GM19455 (cell line): ENCODE data around the gene KPNB1.

Experiments
- ATAC-seq: cut with Tn5 transposase; IDR thresholded peaks from one replicate; pipeline ENCODE4 v1.9.1; 2021; ENCODE audit not compliant: unreplicated experiment

Gene KPNB1

DNA sequence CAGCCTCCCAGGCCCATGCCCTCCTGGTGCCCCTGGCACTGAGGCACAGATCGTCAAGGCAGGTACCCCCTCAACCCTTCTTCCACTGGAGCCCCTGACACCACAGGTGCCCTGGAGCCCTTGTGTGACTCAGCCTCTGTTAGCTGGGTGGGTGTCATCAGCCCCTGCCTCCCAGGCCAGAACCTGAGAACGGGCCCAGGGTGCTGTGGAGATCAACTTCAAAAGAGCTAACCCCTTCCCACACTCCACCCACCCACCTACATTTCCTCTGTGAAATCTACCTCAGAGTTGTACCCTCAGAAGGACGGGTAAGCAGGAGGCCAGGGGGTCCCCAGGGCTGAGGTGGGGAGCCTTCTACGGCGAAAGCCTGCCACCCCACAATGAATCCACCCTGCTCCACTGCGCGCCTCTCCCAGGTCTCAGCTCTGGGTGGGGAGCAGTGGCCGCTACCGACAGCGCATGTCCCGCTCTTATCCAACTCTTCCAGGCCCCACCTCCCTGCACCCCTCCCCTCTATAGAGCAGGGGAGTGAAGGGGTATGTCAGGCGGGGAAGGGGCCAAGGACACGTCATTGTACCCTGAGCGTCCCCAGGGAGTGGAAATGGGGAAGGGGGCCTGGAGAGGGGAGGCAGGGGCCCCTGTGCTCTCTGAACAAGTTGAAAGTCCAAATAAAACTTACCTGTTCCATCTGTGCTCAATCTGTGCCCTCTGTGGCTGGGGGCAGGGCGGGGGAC lies 61.8 kb downstream of the KPNB1 start:
- ATAC-seq: no peak

GRCh38 chr17:47712330-47713023 lies 62.8 kb downstream of the KPNB1 start:
- ATAC-seq: no peak

DNA sequence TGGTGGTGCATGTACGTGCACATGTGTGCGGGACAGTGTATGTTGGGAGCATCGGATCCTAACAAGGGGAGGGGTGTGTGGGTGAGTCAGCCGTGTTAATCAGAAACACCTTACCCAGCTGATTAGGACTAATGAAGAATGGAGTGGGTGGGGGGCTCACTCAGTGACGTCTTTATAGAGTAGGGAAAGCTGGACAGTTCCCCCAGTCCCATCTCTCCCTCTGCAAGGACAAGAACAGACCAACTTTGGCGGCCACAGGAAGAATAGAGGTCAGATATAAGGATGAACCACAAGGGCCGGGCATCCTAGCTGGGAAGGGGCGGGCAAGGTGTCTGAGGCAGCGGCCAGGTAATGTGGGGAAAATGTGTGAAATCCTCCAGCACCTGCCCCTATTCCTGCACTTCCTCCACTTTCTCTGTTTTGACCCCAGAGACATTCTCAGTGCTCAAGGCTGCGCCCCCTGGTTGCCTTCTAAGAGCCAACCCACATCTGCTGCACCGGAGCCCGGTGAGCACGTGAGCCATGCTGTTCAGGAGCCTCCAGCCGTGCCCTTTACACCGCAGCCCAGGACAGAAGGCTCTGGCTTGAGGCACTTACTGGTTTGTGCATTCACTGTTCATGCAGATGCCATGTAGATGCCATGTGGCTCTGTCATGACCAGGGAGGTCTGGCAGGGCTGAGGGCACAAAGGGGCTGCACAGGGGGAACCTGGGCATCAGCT lies 64.4 kb downstream of the KPNB1 start:
- no peak for ATAC-seq

- ATAC-seq: no peak
These were observed 65.2 kb downstream of the KPNB1 start for GRCh38 chr17:47714773-47715396.

GRCh38 chr17:47715669-47716325 lies 66.1 kb downstream of the KPNB1 start:
- ATAC-seq: no peak

DNA sequence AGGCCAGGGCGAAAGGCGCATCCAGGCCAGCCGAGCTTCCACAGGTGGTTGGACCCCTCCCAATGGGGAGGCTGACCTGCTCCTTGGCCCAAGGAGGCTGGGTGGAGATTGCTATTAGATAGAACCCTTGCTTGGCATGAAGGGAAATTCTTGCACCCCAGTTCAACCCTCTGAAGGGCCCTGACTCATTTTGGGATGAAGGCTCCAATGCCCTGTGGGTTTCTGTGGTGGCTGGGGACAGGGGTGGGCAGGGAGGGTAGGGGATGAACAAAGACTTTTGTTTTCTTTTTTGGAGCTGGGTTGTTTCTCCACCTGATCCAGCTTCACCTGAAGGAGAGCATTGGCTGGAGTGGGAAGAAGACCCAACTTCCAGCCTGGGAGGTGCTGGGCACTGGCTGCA lies 66.7 kb downstream of the KPNB1 start:
- ATAC-seq: no peak

DNA sequence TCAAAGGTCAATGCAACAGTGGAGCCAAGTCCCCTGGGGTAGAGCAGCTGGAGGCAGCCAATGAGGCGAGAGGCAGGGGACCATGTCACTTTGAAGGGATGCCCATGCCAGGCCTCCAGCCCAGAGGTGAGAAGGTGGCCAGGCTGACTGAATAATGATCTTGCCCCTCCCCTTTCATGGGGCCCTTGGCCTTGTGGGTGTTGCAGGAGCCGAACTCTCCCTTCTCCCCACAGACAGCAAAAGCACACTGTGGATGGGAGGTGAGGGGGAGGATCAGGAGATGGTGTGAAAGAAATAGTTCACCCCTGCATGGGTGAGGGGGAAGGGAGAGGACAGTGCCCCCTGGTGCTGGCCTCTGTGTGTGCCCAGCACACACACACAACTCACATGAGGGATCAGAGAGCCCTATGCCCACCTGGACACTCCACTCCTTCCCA lies 67.6 kb downstream of the KPNB1 start:
- ATAC-seq: no peak

GRCh38 chr17:47717979-47718621 lies 68.4 kb downstream of the KPNB1 start:
- ATAC-seq: no peak

DNA sequence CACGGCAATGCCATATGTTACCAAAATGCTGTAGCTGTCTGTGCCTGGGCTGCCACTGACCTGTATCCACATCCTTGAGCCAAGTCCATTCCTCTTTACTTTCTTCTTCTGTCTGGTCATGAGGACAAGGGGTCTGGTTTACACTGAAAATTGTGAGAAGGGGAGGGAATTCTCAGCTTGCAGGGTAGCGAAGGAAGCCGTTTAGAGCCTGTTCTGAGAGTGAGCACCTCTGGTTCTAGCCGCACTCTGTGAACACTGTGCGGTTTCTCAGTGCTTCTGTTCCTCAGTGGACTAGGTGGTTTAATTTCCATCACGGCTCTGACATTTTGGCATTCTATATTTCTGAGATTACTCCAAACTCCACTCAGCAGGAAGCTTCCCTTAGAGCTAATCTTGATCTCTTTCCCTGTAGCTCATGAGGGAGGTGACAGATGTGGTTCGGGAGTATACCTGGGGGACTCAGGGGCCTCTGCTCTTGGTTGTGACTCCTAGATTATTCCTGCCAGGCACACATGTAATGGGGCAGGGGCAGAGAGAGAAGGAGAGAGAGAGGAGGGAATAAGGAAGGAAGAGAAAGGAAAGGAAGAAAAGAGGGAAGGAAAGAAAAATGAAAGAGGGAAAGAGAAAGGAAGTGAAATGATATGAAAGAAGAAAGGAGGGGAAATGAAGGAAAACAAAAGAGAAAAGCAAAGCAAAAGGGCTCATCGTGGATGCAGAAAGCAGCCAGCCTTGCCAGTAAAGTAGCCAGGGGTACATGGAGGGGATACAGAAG lies 69.1 kb downstream of the KPNB1 start:
- ATAC-seq: no peak

DNA sequence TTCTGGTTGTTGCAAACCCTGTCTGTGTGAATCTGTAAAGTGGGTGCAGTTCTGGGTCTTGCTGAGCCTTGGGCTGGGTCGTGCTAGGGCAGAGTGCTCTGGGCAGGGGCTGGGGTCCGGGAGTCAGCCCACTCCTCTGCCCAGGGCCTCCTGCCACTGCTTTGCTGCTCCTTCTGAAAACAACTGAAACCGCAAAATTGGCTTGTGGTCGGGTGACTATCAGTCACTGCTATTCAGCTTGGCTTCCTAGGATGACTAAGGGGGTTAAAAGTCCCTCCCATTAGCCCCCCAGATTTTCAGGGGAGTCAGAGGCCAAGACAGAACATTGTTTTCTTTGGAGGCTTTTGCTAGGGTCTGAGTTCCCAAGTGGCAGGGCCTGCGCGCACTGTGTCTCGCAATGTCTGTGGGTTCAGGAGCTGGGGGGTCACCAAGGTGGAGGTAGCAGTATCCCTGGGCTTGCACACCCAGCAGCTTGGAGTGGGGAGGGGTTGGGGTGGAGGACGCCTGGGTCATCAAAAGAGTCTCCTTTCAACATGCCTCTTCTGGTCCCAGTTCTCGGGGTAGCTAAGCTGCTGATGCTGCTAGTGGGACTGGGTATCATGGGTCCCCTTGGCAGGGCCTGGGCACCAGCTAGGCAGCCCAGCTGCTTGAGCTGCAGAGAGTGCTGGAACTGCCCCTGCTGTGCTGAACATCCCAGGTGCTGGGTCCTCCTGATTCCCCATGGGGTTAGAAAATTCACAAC lies 69.9 kb downstream of the KPNB1 start:
- no peak for ATAC-seq

DNA sequence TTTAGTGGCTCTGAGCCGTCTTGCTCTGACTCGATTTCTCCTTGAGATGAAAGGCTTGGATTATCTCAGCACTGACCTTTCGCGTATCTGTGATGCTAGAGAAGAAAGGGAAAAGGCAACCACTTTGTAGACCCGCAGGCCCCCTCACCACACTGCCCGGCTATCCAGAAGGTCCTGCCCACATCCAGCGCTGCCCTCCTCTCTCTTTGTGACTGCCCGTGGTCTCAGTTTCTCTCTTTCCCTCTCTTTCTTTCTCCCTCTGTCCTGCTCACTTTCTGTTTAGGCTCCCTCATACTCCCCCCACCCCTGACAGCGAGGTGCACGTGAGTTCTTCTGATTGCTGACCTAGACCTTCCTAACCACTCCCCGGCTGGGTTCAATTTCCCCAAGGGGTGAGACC lies 70.5 kb downstream of the KPNB1 start:
- ATAC-seq: no peak

GRCh38 chr17:47720754-47721533 lies 71.2 kb downstream of the KPNB1 start:
- ATAC-seq: no peak

DNA sequence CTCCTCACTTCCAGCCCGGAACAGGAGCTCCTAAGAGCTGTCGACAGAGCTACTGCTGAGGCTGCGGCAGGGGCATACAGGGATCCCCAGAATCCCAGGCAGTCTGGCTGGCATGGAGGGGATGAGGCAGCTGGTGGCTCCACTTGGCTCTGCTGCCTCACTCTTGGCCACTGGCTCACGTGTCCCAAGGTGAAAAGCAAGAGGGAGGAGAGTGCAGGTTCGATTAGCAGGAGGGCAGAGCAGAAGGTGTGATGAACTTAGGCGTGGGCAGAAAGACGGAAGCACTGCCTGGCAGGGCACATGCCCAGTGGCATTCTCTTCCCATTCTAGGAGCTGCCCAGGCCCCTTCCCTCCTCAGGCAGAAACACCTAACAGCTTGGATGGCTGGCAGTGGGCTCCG lies 72.0 kb downstream of the KPNB1 start:
- no peak for ATAC-seq

DNA sequence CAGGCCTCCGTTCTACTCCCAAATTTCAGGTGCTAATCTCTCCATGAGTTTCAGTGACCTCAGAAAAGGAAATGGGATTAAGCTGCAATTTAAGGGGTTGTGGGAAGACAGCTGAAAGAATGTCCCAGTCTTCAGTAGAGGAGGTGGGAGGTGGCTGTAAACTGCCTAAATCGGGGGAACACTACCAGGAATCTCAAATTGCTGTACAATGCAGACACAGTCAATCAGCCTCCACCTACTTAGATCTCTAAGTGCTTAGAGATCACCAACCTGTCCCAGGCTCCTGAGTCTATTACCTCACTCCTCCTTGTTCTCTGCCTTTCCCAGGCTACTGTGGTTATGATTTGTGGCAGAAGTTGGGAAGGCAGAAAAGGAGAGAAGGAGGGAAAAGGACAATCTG lies 75.0 kb downstream of the KPNB1 start:
- ATAC-seq: no peak

DNA sequence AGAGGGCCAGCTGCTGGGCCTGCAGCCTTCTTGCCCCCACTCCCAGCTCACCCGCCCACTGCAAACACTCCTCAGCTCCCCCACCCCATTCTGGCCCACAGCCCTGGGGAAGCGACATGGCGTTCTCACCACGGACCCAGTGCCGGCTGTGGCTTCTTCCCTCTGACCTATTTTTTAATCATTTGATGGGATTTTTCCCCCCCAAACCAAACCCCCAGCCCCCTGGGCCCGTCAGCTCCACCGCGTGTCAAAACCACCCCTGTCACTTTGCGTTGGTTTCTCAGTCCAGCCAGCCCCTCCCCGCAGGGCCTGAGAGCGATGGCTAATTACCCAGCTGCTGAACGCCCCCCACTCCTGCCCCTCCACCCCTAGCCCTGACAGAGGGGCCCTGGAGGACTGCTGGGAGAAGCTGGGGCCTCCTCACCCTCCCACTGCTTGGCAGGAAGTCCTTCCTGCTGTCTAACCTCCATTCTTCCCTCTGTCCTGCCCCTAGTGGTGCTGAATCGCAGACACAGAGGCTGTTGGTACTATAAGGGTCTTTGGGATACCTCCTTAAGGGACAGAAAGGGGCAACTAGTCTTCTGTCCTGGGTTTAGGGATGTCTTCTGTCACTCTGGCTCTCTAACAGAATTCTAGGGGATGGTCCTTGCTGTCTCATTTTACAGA lies 75.9 kb downstream of the KPNB1 start:
- ATAC-seq: no peak

DNA sequence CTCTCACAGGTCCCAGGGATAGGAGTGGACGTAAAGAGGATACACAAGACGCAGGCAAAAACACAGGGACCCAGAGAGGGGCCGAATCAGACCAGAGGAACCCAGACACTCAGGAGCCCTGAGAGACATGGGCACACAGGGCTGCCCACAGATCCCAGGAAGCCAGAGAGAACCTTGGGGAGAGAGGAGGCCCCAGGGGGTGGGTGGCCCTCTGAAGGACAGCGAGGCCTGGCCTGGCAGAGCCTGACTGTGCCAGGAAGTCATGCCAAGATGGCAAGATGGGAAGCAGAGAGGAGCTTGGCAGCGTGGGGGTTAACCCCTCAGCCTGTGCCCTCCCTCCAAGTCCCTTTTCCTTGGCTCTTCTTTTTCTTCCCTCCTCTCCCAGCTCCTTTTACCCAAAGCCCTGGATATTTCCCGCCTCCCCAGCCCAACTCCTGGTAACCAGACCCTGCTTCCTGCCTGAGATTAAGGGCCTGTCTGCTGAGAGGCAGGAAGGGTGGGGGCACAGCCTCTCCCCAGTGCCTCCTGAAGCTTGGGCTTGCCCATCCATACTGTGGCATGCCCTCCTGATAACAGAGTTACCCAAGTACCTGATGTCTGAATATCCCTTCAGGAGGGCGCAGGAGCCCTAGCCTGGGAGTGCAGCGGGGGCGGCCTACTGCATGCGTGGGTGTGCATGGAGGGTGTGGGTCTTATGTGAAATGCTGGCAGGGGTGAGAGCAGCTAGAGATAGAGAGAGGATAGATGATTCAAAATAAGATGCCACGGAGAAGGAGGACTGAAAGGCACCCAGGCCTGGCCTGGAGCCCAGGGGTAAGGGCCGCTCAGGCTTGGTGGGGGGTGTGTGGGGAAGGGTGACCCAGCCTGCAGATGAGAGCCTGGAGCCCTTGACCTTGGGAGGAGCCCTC lies 77.3 kb downstream of the KPNB1 start:
- no peak for ATAC-seq

GRCh38 chr17:47727704-47728036 lies 78.0 kb downstream of the KPNB1 start:
- ATAC-seq: no peak
